GM12878 (cell line): ENCODE measurements around the gene AGAP3. TPM values are rescaled to one million over a fixed set of nuclear protein-coding genes. Genes with fewer than 3 reads are reported as not detected.

Experiments used
- ATAC-seq: fragments of 200-7000 bp; cut with Tn5 transposase; 3 replicates; pipeline ENCODE4 v1.9.1; 2020; ENCODE audit warnings: mild to moderate bottlenecking, moderate library complexity
- BruUV-seq: library from RNA; stranded (reverse); fragments of 400-500 nt; replicated peaks from 2 replicates; lab custom pipeline; 2021; lab: Mats Ljungman, UMichigan
- CTCF ChIA-PET: fragments of 300-600 bp; sonication (Branson Sonifier 250); formaldehyde crosslinking; extraction: SDS; loops from one replicate; lab custom pipeline; 2021; ENCODE audit warnings: inconsistent platforms; lab: Yijun Ruan, JAX
- POLR2A ChIA-PET: fragments of 350-600 bp; formaldehyde crosslinking; extraction: SDS; loops from one replicate; lab custom pipeline; 2021; ENCODE audit warnings: inconsistent platforms; lab: Charles Lee
- RAD21 ChIA-PET: fragments of 300-600 bp; sonication (Branson Sonifier 250); formaldehyde crosslinking; loops from one replicate; lab custom pipeline; 2023; ENCODE audit warnings: antibody characterized with exemption; ENCODE audit not compliant: unreplicated experiment; lab: Charles Lee
- SMC1A ChIA-PET: fragments of 300-600 bp; sonication (Branson Sonifier 250); formaldehyde crosslinking; loops from one replicate; lab custom pipeline; 2023; ENCODE audit not compliant: unreplicated experiment, uncharacterized antibody; lab: Charles Lee
- DNase-seq: peaks from one replicate; pipeline ENCODE4 v3.0.0-alpha.2; 2011; ENCODE audit warnings: low read depth, low spot score
- FAIRE-seq: peaks from 3 replicates; lab custom pipeline; 2011; peaks lifted over from hg19 to GRCh38; lab: Jason Lieb, UNC
- H2AFZ ChIP-seq: 2 replicates; pipeline ENCODE4 v1.6.0; 2011; ENCODE audit warnings: low read depth, low read length, control low read depth; ENCODE audit not compliant: control insufficient read depth
- H3K27ac ChIP-seq: 2 replicates; pipeline ENCODE4 v1.5.1; 2011; ENCODE audit warnings: control low read depth; ENCODE audit not compliant: control insufficient read depth, insufficient read depth
- H3K27me3 ChIP-seq, 2 experiments: replicated peaks in 1 of 2; 2 replicates each; pipeline versions ENCODE4 v1.6.0 to v1.6.1; 2011; ENCODE audit warnings: low read length in 1 of 2; ENCODE audit not compliant: control insufficient read depth in 2 of 2, insufficient read depth in 2 of 2
- H3K36me3 ChIP-seq, 2 experiments: 2 replicates each; pipeline ENCODE4 v1.5.1; 2011; ENCODE audit warnings: low read length in 1 of 2; ENCODE audit not compliant: control insufficient read depth in 2 of 2, insufficient read depth in 2 of 2
- H3K4me1 ChIP-seq: 2 replicates; pipeline ENCODE4 v1.6.1; 2011; ENCODE audit warnings: mild to moderate bottlenecking, low read length, moderate library complexity, mixed read lengths; ENCODE audit not compliant: control insufficient read depth, insufficient read depth
- H3K4me2 ChIP-seq: 2 replicates; pipeline ENCODE4 v1.6.0; 2011; ENCODE audit warnings: control low read depth; ENCODE audit not compliant: control insufficient read depth, insufficient read depth
- H3K4me3 ChIP-seq: fragments of 200-600 bp; sonication (generic); 2 replicates; pipeline ENCODE4 v1.5.1; 2016
- H3K79me2 ChIP-seq: 2 replicates; pipeline ENCODE4 v1.6.0; 2011; ENCODE audit warnings: low read length; ENCODE audit not compliant: control insufficient read depth, insufficient read depth
- H3K9ac ChIP-seq: 2 replicates; pipeline ENCODE4 v1.8.0; 2011; ENCODE audit warnings: low read length, control low read depth, mixed read lengths; ENCODE audit not compliant: control insufficient read depth, insufficient read depth
- H3K9me3 ChIP-seq: replicated peaks from 3 replicates; pipeline ENCODE4 v1.5.1; 2011; ENCODE audit warnings: mild to moderate bottlenecking, low read length; ENCODE audit not compliant: control insufficient read depth, insufficient read depth
- H4K20me1 ChIP-seq: 2 replicates; pipeline ENCODE4 v1.6.0; 2011; ENCODE audit not compliant: control insufficient read depth, insufficient read depth
- KLF5 ChIP-seq: fragments of 450-650 bp; IDR thresholded peaks from 2 replicates; pipeline ENCODE4 v1.6.1; 2014; ENCODE audit warnings: mild to moderate bottlenecking; ENCODE audit not compliant: partially characterized antibody
- NR2C1 ChIP-seq: fragments of 450-650 bp; IDR thresholded peaks from 2 replicates; pipeline ENCODE4 v1.6.1; 2017; ENCODE audit warnings: antibody characterized with exemption, mild to moderate bottlenecking, moderate library complexity
- POU2F2 ChIP-seq: IDR thresholded peaks from 3 replicates; pipeline ENCODE4 v1.6.1; 2011; ENCODE audit warnings: low read depth, mild to moderate bottlenecking, low read length, borderline replicate concordance
- SMAD1 ChIP-seq: fragments of 450-650 bp; IDR thresholded peaks from 2 replicates; pipeline ENCODE4 v1.6.1; 2018; ENCODE audit warnings: mild to moderate bottlenecking, low read depth; ENCODE audit not compliant: partially characterized antibody
- SMC3 ChIP-seq: IDR thresholded peaks from 2 replicates; pipeline ENCODE4 v1.6.1; 2011; ENCODE audit warnings: low read length, improper control_type of control experiment, borderline replicate concordance
- SUPT20H ChIP-seq: IDR thresholded peaks from 2 replicates; pipeline ENCODE4 v1.6.1; 2011; ENCODE audit warnings: low read depth, mild to moderate bottlenecking, low read length, moderate library complexity, borderline replicate concordance; ENCODE audit not compliant: control insufficient read depth
- TAF1 ChIP-seq: IDR thresholded peaks from 2 replicates; pipeline ENCODE4 v1.6.1; 2011; ENCODE audit warnings: mild to moderate bottlenecking, low read depth, low read length, borderline replicate concordance
- YY1 ChIP-seq: IDR thresholded peaks from 2 replicates; pipeline ENCODE4 v1.6.1; 2011; ENCODE audit warnings: low read depth, mild to moderate bottlenecking, low read length
- ZNF207 ChIP-seq: fragments of 450-650 bp; IDR thresholded peaks from 2 replicates; pipeline ENCODE4 v1.6.1; 2014; ENCODE audit warnings: antibody characterized with exemption, mild to moderate bottlenecking, borderline replicate concordance
- WGBS: methylation state at CpG from one replicate; pipeline ENCODE4 v1.1.6; 2016; ENCODE audit warnings: low lambda C conversion rate; ENCODE audit not compliant: insufficient replicate concordance, insufficient coverage; ENCODE audit errors: missing lambda C conversion rate; 5-methylcytosine and 5-hydroxymethylcytosine counted together
- in situ Hi-C: fragments of 300-500 bp; cut with MboI; formaldehyde crosslinking; loops from 9 replicates; pipeline ENCODE4 v1.14.3; 2018; ENCODE audit warnings: mixed read lengths
- intact Hi-C: fragments of 100-400 bp; cut with micrococcal nuclease; formaldehyde crosslinking; loops from one replicate; pipeline ENCODE4 v1.14.2; 2022; ENCODE audit not compliant: unreplicated experiment
- polyA plus RNA-seq, 11 experiments: library from polyadenylated mRNA; depleted of rRNA in 4 of 11; unstranded in 6 of 11; stranded (reverse) in 5 of 11; fragments of >200 nt; fragmentation: Nextera tagmentation in 4 of 11; fragmentation: Illumina TruSeq in 1 of 11; extraction: Ambion mirVana in 4 of 11; extraction: Trizol in 1 of 11; gene quantifications; 1 replicate in 1 of 11; 2 replicates in 10 of 11; pipeline versions ENCODE4 v1.2.1 to v1.2.3, GENCODE V29; 2011 to 2016; ENCODE audit warnings: inconsistent platforms in 2 of 11, missing spikeins in 2 of 11, low read depth in 1 of 11
- total RNA-seq, 4 experiments: library from RNA; depleted of rRNA in 3 of 4; stranded (reverse); fragments of >200 nt in 3 of 4; fragmentation: Illumina TruSeq in 1 of 4; extraction: Trizol in 1 of 4; gene quantifications; 2 replicates each; pipeline versions ENCODE4 v1.2.1 to v1.2.3, GENCODE V29; 2013 to 2021
- TF ChIP-seq, protein P1 (sequence below): fragments of 450-650 bp; conservative IDR thresholded peaks from 2 replicates; pipeline ENCODE4 v1.6.1; 2017; ENCODE audit warnings: mild to moderate bottlenecking, moderate library complexity
- TF ChIP-seq, protein P2 (sequence below): IDR thresholded peaks from 2 replicates; pipeline ENCODE4 v1.6.1; 2011; ENCODE audit warnings: low read depth, low read length, improper control_type of control experiment, borderline replicate concordance
- TF ChIP-seq, protein P3 (sequence below): fragments of 450-650 bp; IDR thresholded peaks from 2 replicates; pipeline ENCODE4 v1.6.1; 2017; ENCODE audit warnings: borderline replicate concordance
- TF ChIP-seq, protein P4 (sequence below): fragments of 150-350 bp; IDR thresholded peaks from 2 replicates; pipeline ENCODE4 v1.6.1; 2016; ENCODE audit warnings: low read depth, low read length

AGAP3 gene
- total and polyA plus RNA-seq, 10 of the 15 experiments (the other 5 are each of a cell fraction or from before 2014, with no cell fraction given) = 1.8 to 68.1 (median 15.7) TPM

DNA sequence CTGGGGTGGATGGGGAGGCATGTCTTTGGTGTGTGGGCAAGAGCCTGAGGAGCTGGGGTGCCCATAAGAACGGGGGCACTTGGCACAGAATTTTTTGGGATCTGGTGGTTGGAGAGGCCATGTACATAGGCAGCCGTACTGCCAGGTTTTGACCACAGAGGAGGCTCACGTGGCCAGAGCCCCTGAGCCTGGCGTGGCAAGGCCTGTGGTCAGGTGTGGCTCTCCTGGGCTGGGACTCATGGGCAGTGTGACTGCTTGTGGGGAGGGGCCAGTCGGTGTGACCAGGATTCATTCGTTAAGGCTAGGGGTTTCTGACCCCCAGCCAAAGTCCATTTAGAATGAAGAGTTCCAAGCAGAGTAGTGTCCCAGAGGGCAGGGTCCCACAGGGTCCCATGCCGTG is 38.2 kb downstream of the AGAP3 start (continued):
- TF ChIP-seq, protein P1, sequence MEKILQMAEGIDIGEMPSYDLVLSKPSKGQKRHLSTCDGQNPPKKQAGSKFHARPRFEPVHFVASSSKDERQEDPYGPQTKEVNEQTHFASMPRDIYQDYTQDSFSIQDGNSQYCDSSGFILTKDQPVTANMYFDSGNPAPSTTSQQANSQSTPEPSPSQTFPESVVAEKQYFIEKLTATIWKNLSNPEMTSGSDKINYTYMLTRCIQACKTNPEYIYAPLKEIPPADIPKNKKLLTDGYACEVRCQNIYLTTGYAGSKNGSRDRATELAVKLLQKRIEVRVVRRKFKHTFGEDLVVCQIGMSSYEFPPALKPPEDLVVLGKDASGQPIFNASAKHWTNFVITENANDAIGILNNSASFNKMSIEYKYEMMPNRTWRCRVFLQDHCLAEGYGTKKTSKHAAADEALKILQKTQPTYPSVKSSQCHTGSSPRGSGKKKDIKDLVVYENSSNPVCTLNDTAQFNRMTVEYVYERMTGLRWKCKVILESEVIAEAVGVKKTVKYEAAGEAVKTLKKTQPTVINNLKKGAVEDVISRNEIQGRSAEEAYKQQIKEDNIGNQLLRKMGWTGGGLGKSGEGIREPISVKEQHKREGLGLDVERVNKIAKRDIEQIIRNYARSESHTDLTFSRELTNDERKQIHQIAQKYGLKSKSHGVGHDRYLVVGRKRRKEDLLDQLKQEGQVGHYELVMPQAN = no peak
- TF ChIP-seq, protein P2, sequence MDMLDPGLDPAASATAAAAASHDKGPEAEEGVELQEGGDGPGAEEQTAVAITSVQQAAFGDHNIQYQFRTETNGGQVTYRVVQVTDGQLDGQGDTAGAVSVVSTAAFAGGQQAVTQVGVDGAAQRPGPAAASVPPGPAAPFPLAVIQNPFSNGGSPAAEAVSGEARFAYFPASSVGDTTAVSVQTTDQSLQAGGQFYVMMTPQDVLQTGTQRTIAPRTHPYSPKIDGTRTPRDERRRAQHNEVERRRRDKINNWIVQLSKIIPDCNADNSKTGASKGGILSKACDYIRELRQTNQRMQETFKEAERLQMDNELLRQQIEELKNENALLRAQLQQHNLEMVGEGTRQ = no peak
- TF ChIP-seq TAF1 (no peak), ZNF207 (no peak), YY1 (no peak), SMAD1 (no peak), SUPT20H (no peak)
- TF ChIP-seq, all 136 proteins: peak for 0

DNA sequence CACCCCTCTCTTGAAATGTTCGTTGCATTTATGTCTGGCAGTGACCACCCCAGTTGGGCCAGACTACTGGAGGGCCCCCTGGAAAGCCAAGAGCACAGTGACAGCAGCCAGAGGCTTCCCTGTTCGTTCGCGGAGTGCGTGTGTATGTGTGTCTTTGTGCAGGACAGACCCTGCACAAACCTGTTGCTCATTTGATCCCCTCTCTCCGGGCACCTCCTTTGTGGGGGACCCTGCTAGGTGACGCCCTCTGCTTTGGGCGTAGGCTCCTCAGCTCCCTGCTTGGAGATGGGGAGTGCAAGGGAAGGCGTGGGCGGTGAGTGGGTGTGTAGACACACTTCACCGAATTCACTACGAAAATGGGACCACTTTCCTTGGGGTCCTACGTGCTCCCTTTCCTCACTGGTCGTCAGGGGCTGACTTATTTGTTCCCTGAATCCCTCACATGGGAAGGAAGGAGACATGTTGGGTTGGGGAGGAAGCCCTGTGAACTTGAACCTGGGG is 38.7 kb downstream of the AGAP3 start:
- Histone ChIP-seq H3K79me2 (no peaks in the 10 kb centered on the region), H3K4me2 (no peak overlapping the region), H3K9me3 (no peaks in the 10 kb centered on the region), H3K36me3 (peaks cover 9 to 18% of the 10 kb centered on the region in 2 experiments; a peak in 3 of 4 replicates), H3K4me1 (no peaks in the 10 kb centered on the region), H3K9ac (no peak overlapping the region), H3K27me3 (no peaks in the 10 kb centered on the region), H4K20me1 (no peaks in the 10 kb centered on the region), H3K27ac (no peak overlapping the region), H2AFZ (no peak overlapping the region), H3K4me3 (no peak overlapping the region)
- SMC1A ChIA-PET = no interaction called here
- intact Hi-C loops = loop anchor here (1.0 kb wide), 3 partner anchors 47 to 178 kb away; no protein-coding TSS in a partner anchor
- in situ Hi-C loops = no loop called here
- TF ChIP-seq, protein P3, sequence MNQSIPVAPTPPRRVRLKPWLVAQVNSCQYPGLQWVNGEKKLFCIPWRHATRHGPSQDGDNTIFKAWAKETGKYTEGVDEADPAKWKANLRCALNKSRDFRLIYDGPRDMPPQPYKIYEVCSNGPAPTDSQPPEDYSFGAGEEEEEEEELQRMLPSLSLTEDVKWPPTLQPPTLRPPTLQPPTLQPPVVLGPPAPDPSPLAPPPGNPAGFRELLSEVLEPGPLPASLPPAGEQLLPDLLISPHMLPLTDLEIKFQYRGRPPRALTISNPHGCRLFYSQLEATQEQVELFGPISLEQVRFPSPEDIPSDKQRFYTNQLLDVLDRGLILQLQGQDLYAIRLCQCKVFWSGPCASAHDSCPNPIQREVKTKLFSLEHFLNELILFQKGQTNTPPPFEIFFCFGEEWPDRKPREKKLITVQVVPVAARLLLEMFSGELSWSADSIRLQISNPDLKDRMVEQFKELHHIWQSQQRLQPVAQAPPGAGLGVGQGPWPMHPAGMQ = no peak
- TF ChIP-seq SMC3 (no peak), POU2F2 (no peak), KLF5 (no peak), NR2C1 (no peak)
- TF ChIP-seq, protein P4, sequence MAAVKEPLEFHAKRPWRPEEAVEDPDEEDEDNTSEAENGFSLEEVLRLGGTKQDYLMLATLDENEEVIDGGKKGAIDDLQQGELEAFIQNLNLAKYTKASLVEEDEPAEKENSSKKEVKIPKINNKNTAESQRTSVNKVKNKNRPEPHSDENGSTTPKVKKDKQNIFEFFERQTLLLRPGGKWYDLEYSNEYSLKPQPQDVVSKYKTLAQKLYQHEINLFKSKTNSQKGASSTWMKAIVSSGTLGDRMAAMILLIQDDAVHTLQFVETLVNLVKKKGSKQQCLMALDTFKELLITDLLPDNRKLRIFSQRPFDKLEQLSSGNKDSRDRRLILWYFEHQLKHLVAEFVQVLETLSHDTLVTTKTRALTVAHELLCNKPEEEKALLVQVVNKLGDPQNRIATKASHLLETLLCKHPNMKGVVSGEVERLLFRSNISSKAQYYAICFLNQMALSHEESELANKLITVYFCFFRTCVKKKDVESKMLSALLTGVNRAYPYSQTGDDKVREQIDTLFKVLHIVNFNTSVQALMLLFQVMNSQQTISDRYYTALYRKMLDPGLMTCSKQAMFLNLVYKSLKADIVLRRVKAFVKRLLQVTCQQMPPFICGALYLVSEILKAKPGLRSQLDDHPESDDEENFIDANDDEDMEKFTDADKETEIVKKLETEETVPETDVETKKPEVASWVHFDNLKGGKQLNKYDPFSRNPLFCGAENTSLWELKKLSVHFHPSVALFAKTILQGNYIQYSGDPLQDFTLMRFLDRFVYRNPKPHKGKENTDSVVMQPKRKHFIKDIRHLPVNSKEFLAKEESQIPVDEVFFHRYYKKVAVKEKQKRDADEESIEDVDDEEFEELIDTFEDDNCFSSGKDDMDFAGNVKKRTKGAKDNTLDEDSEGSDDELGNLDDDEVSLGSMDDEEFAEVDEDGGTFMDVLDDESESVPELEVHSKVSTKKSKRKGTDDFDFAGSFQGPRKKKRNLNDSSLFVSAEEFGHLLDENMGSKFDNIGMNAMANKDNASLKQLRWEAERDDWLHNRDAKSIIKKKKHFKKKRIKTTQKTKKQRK = no peak
- ATAC-seq (no peak), FAIRE-seq (no peak), DNase-seq (no peak)
- POLR2A ChIA-PET = no interaction called here
- no TSS peak for BruUV-seq
- CTCF ChIA-PET = interaction anchor here (1.0 to 3.5 kb wide), 13 partner anchors 11 to 213 kb away, joined by 3 to 41 read pairs (median 5); partner anchors contain the start of genes ABCF2 and NOS3
- RAD21 ChIA-PET = interaction anchor here (1.4 kb wide), 1 partner anchor 119 kb away, joined by 16 read pairs; no protein-coding TSS in a partner anchor
- WGBS = 80% methylated on average over 14 of the region's 14 CpGs
